ENCODE data around the gene GULP1.
A peak's percentile ranks its signal among the peaks of the same experiment; 100 is the strongest.

GULP1 gene

DNA sequence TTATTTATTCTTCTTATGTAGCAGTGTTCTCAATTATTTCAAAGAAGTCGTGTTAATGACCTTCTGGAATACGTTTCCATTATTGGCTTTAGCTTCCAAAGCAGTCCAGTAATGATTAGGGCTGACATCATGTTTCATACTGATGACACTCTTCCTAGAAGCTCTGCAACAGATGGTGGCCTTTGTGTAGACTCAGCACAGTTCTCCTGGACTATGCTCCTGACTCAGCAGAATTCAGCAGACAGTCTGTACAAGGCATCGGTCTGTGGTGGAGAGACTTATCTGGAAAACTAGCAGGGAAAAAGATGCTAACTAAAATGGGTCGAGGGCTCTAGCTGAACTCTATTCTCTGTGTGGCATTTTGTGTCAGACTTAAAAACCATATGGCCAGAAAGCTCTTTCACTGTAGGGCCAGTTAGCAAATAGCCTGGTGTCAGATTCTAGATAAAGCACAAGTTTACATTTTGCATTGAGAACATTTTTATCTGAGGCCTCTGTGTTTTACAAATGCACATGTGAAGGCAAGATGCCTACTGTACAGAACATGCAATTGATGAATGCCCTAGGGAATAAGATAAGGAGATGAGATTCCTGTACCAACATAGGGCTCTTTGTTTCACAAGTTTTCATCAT is 35.1 kb downstream of the GULP1 start:
- FAIRE-seq: no peak

DNA sequence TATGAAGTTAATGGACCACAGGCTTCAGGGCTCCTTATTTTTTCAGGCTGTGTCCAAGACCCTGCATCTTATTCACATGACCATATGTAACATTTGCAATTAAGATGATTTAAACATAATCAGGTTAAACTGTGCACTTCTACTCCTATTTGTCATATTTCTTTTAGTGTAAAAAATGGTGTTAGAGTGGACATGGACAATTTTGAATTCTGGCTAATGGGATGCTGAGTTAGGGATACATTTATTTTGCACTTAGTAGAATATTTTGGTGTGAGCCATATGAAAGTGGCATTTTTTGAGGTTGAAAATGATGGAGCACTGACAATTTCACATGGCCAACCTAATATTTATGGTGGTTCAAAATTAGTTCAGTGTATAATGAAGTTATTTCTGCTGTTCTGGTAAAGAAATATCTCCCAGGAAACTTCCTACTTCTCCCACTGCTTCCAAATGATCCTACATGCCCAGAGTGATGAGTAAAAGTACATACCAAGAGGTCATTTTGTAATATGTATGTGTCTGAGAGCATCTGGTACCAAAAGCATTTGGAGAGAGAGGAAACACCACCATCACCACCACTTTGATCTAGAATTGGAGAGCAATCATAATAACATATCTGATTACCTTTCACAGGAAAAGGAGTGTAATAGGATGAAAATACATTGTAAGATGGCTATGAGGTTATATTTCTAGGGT is 36.0 kb downstream of the GULP1 start:
- no peak for FAIRE-seq

DNA sequence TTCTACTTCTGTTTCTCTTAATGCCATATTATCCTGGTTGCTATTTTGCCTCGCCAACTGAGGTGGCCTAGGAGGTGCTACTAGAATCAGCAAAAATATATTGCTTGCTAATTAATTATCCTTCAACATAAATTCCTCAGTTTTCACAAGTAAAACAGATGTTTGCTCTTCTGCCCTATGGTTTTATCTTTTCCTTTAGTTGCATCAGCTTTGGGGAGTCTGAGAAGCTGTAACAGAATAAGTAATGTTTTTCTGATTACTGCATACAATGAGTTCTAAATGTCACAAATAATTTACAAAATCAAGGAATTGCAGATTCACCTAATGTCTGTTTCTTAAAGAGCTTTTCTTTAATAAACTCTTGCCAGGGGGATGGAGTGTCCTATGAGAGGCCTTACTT is 36.7 kb downstream of the GULP1 start:
- no peak for FAIRE-seq

DNA sequence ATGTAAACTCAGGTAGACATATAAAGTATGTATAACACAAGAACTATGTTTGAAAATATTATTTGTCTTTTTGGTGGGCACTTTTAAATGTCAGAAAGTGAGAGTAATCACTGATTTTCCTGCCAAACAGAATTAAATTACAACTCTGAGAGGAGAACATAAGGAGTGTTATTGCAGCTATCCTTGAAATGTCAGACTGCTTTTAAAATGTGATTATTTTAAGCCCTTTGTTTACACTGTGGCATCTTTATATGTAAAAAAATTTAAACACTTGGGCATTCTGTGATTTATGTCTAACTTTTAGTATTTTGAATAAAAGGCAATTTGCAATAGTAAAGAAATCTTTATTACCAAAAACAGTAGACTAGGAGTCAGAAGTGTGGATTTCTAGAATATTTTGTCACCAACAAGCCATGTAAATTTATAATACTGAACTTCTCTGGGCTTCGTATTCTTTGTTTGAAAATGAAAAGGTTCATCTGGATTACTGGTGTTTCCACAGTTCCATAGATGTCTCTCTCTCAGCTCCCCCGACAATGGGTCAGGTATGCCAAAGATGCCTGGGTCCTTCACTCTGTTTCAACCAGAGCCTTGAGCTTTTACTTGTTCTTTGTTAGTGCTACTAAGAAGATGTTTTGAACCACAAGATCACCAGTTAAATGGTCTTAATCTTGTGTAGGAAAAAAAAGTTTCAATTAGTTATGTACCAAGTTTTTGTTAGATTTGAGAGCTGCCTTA is 38.8 kb downstream of the GULP1 start:
- no peak for FAIRE-seq

DNA sequence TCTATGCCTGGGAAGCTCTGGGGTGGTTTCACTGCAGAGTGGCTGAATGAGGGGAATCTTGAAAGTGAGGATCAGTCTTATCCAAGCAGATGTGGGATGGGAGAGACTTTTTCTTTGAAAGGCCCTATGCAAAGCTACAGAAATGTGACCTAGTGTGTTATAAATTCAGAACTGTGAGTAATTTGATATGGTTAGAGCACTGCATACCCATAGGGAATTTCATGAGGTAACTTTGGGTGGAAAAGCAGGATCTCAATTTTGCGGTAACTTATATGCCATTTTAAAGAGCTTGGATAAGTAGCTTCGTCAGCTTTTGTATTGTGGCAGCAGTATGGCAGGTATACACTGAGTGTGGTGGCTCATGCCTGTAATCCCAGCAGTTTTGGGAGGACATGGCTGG is 40.9 kb downstream of the GULP1 start:
- no peak for FAIRE-seq

DNA sequence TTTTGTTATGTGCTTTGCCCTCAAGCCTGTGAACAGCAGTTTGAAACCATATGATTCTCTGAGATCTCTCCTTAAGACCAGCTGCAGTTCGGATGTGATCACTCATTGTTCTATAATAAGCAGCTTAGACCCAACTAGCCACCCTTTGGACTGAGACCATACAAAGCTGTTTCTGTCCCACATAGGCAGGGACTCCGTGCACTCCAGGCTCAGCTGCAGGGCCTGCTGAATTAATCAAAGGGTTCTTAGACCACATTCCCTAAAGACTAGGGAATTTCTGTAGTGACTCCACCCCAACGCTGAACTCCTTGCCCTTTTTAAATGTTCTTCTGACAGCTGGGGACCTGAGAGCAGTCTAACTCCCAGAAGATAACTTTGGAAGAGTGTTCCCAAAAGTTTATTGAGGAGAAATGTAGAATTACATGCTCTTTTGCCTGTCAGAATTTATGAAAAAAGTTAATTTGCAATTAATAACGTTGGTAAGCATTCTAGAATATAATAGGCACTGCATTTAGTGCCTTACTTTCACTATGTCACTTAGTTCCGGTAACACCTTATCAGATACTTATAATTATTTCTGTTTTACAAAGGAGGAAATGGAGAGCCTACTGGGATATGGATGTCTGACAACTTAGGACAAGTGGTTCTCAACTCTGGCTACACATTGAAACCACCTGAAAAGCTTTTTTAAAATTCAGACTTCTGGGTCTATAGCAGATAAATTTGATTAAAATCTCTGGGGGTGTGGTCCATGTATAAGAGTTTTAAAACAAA is 42.3 kb downstream of the GULP1 start:
- no peak for FAIRE-seq

DNA sequence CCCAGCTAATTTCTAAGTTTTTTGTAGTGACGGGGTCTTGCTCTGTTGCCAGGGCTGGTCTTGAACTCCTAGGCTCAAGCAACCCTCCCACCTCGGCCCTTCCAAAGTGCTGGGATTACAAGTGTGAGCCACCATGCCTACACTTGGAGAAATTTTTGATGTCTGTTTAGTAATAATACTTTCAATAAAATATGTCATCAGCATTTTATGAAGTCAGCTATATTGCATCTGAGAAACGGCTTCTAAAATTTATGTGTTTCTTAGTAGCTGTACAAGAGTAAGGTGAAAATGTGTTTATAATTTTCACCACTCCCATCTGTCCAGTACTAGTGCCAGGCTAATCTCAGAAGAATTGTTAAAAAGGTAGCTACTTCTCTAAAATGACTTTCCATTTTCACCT is 46.8 kb downstream of the GULP1 start:
- FAIRE-seq: no peak

DNA sequence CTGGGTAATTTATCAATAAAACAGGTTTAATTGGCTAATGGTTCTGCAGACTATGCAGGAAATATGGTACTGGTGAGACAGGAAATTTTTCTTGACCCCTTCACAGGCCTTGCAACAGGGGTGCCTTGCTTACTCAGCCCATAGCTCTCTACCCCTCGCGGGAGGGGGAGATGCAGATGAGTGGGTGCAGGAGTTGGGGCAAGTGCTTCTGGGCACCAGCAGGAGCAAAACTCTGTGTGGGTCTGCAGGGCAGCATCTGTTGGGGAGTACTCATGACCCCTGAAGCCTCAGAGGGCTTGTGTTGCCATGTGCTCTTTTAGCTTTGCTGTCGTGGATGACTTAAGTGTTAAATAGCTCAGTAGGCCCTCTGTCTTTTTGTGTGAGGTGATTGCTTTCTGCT is 48.6 kb downstream of the GULP1 start:
- FAIRE-seq: no peak

DNA sequence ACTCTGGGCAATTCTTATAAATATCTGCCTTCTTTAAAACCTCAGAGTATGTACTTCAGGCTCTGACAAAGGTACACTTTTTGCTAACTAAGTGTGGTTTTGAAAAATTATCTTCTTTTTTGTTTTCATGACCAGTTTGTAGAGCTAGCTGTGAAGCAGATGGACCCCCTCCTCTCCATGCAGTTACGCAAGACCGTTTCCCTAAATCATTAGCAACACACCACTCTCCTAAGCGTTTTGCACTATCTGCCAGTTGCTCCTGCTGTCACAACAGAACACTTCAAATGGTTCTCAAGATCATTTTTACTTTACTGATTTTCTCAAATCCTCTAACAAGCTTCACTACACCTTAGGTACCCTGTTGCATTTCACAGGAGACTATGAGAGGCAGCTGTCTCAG is 53.3 kb downstream of the GULP1 start:
- no peak for FAIRE-seq

DNA sequence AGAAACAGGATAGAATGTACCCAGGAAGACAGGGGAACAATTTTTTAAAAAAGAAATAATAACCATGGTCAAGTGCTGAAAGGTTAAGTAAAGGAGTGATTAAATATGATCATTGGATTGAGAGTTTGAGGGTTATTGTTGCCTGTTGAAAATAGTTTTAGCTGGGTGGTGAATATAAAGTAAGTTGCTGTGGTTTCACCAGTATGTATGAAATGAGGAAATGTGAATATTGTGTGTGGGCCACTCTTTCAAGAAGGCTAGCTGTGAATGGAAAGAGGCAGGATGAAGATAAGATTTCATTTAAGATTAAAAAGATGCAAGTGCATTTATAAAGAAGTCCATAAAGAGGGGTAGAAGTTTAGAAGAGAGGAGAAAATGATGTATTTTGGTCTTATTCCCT is 53.8 kb downstream of the GULP1 start:
- FAIRE-seq: no peak

DNA sequence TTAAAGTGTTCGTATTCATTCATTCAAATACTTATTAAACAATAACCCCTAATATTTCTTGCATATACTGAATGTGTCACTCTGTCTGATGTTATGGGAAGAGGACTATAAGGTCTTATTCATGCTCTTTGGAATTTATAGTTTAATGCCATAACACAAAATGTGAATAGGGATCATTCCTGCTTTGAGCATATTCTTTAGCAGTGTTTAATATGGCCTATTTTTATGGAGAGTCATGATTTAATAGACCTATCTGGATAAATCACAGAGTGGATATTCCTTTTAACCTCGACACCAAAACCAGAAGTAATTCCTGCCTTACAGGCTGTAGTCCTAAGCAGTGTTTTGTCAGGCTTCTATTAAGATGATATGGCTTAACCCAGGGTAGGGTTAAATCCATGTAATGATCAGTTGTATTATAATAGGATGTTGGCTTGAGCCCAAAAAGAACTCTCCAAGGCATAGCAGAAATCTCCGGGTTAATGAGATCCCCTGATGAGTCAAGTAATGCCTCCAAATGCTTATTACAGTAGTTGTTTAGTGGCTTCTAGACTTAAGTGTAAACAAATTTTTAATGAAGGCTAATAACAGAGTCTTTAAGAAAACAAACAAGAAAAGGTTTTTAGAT is 54.3 kb downstream of the GULP1 start:
- no peak for FAIRE-seq

DNA sequence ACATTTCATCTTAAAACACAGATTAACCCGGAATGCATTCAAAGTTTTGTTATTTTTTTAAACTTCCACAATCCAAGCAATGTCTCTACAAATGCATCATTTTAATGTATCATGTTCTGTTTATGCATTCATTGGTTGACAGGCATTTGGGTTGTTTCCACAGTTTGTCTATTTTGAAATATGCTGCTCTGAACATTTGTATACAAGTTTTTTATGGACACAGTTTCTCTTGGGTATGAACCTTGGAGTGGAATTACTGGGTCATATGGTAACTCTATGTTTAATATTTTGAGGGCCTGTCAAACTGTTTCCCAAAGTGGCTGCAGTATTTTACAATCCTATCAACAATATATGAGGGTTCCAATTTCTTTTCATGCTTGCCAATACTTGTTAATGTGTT is 57.3 kb downstream of the GULP1 start:
- no peak for FAIRE-seq

DNA sequence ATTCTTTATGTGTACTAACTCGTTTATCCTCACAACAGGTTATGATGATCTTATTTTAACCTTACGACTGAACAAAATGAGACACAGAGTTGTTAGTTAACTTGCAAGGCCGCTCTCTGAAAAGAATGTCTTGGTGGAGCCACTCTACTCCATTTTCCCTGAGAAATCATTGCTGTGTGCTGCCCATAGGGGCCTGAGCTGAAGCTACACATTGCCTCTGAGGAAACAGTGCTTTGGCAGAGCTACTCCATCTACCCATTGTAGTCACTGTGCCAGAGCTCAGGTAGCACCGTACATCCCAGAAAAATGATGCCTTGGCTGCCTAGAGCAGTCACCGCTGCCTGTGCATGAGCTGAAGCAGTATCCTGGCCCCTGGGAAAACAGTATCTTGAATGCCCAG is 61.6 kb downstream of the GULP1 start:
- no peak for FAIRE-seq

DNA sequence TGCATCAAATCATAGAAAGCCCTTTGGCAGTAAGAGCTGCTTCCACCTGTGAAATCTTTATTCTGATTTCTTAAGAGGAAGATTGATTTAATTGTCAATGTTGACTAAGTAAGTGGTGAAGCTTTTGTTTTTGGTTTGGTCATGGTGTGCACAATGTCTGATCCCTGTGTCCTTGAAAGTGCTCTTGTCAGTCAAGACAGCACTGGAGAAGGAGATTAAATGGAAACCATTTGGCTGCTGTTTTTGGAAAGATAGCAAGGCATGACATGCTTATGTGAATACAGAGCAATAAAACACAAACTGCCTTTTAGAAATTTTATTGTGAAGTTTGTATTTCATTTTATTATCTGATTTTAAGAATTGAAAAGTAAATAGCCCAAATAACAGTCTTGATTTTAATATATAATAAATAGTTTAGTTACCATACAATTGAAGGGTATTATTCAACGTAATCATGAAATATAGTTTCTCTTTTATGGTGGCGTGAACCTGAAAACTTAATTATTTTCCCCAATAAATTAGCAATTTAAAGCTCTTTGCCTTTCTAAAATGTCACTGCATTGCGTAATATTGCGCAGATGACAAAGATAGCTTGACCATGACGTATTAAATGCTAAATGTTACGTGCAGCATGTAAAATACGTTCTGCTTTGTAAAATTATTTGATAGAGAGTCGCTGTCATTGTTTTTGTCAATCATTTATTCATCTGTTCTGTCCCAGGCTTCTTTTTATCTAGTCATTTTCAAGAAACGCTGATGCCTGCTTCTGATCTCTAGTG is 69.0 kb downstream of the GULP1 start:
- no peak for FAIRE-seq

DNA sequence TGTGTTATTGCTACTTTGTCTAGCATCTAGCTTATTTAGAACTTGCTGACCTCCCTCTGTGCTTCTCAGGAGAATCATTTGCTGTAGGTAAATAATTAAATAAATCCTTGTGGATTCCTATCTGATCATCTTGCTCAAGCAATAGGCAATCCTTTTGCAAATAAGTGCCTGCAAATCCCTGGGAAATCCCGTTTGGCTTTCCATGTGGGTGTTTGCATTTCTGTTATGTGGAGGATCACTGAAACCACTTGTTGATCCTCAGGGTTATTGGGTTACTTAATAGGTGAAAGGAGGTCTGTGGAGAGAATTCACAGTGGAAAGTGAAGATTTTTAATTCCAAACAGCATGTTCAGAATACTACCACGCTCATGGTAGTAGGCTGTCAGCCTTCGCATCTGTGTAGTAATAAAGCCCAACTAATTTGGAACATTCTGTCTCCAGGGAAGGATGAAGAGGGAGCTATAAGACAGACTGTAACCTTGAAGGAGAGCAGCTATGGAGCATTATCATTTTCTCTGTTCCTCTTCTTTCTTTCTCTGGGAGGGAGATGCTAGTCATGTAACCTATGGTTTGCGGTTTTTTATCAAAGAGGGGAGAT is 72.5 kb downstream of the GULP1 start:
- no peak for FAIRE-seq

DNA sequence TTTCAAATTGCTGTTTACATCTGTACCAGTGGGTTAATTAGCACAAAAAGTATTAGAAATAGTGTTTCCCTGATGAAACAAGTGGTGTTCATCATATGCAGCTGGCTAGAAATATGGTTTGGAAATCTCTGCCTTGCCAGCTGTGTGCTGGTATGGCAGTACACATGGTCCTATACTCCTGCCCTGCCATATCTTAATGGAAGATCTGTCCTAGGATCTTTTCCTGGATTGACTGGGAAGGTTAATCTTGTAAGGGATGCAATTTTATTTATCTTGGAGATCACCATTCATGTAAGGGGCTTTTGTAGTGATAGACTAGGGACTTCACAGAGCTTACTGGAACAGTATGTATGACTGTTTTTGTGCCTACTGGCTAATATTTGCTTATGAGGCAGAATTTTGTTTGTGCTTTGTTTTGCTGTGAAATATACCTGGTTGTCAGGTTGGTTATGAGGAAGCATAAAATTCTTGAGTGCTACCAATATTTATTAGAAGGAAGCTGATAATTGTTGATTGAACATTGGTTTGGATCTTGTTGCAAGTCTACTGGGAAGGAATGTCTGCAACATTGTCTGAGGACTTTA is 73.5 kb downstream of the GULP1 start:
- no peak for FAIRE-seq

DNA sequence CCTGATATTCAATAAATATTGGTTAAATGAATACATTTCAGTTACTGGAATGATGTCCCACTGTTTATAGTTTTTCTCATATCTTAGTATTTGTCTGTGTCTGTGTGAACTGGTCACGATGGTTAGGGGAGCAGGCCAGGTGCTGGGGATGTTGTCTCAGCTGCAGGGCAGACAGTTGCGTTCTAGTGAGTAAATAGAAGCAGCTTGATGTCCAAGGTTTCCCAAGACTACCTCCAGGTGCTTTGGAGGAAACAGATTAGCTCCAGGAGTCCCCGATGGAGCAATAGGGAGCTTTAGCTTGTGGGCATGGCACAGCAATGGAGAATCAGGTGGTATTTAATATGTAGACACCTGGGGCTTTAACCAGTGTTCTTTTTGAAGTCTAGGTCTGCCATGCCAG is 75.5 kb downstream of the GULP1 start:
- no peak for FAIRE-seq

DNA sequence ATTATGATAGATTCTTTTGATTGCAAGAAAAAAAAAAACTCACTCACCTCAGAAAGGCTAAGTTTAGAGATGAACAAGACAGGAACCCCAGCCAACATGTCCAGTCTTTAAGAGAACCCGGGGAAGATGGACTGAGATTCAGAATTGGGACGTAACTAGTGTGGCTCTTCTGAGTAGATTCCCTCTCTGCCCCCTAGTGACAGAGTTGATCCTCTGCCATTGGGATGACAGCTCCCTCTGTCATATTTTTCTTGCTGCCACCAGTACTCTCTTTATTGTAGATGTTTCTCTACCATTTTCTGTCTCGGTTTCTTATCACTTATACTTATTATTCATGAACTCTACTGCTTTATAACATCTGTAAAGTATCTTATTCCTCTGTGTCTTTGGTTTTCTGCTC is 77.7 kb downstream of the GULP1 start:
- FAIRE-seq: peak; percentile 53

DNA sequence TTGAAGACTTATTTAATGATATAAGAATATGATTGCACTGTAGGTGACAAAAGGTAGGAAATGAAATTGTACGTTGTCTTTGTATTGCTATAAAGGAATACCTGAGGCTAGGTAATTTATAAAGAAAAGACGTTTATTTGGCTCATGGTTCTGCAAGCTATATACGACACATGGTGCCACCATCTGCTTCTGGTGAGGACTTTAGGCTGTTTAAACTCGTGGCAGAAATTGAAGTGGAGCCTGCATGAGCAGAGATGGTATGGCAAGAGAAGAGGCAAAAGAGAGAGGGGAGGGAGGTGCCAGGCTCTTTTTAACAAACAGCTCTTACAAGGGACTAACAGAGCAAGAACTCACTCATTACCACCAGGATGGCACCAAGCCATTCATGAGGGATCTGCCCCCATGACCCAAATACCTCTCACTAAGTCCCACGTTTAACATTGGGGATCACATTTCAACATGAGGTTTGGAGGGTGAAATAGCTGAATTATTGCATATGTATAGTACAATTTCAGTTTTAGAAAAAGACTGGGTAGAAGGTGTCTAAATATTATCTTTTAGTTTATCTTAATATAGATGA is 86.8 kb downstream of the GULP1 start:
- FAIRE-seq: no peak

DNA sequence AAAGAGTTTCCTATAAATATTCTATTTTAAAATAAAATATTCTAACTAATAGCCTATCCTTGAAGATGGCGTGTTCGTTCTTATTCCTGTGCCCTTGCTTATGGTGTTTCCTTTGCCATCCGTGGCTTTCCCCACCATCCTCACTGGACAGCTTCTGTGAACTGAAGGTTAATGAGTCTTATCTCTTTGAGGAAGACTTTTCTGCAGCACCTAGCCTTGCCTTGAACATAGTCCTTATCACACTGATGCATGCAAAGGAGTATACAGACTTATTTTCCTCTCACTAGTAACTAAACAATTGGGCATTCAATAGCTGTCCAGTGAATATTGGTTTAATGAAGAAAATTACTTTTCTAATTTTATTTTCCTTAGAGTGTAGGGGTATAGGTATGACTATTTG is 88.1 kb downstream of the GULP1 start:
- no peak for FAIRE-seq

DNA sequence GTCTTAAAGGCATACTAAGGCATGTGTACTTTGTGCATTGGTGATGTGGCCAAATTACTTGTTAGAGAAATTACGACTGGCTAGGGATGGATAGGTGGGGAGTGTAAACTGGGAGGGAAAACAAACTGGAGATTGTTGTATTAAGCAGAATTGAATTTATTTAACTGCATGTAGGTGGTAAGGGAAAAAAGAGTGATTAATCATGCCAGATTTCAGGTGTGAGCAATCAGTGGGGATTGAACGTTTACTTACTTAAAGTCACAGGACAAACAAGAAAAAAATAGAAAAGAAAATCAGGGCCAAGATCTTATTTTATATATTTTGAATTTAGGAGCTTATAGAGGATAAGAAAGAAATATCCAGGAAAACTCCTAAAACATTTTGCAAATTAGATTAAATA is 88.6 kb downstream of the GULP1 start:
- FAIRE-seq: no peak
